ENCODE data around the gene PRCC. TPM values are rescaled to one million over a fixed set of nuclear protein-coding genes. Genes with fewer than 3 reads are reported as not detected.

PRCC gene
- total RNA-seq, 1 experiment from 2014 or later: 125 TPM

DNA sequence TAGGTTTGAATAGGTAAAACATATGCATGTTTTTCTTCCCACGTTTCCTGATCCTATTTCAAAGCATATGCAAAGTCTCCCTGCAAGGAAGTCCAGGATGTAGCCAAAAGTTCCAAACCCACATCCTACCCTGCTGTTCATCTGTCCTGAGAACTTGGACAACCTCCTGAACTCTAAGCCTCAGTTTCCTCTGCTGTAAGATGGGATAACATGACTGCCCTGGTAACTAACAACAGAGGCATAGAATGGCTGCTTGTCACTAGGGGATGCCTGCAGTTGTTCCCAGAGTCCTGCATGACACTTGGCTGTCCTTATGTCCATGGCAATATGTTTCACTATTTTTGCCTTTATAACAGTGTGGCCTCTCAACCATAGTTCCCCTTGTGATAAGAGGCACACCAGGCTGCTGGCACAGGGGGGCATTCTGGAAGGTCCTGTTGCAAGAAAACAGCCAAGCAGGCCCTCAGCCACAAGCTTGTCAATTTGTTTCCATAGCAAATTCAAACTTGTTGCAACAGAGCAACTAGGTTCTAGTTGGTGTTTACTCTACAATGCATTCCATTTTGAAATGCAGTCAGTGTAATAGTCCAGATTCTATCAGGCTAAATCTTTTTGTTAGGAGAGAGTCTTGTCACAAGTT is 14.4 kb upstream of the PRCC start:
- ChIA-PET POLR2A (ENCODE audit: low non-redundant PET) (interaction anchor here (0.8 kb wide), 1 partner anchor 15 kb away, joined by 3 read pairs; the partner anchor contains the start of gene PRCC), CTCF (interaction anchor here (0.6 kb wide), 1 partner anchor 55 kb away, joined by 3 read pairs; no protein-coding TSS in a partner anchor)
- Histone ChIP-seq H3K36me3 (ENCODE audit: insufficient read depth, low read length, poor library complexity, severe bottlenecking) (no peaks in the 10 kb centered on the region), H3K4me1 (ENCODE audit: insufficient read depth, low read length, poor library complexity, severe bottlenecking) (peaks cover 21% of the 10 kb centered on the region), H3K27ac (ENCODE audit: low read depth, low read length, poor library complexity, severe bottlenecking) (peak overlapping the region; percentile 98), H3K4me3 (ENCODE audit: low read depth, low read length, poor library complexity, severe bottlenecking) (peak overlapping the region; percentile 92), H3K9me3 (ENCODE audit: low read depth, low read length, poor library complexity, severe bottlenecking) (no peaks in the 10 kb centered on the region), H3K27me3 (replicated peaks; ENCODE audit: insufficient read depth, low read depth, low read length, poor library complexity) (no peaks in the 10 kb centered on the region)
- no peak for DNase-seq (ENCODE audit: low spot score)
- TSS peak; percentile 62 for BruUV-seq (replicated peaks)
- TF ChIP-seq EZH2 (IDR thresholded peaks at IDR 0.05; ENCODE audit: borderline replicate concordance, low read depth, low read length, poor library complexity, severe bottlenecking): no peak
- TF ChIP-seq, protein P1, sequence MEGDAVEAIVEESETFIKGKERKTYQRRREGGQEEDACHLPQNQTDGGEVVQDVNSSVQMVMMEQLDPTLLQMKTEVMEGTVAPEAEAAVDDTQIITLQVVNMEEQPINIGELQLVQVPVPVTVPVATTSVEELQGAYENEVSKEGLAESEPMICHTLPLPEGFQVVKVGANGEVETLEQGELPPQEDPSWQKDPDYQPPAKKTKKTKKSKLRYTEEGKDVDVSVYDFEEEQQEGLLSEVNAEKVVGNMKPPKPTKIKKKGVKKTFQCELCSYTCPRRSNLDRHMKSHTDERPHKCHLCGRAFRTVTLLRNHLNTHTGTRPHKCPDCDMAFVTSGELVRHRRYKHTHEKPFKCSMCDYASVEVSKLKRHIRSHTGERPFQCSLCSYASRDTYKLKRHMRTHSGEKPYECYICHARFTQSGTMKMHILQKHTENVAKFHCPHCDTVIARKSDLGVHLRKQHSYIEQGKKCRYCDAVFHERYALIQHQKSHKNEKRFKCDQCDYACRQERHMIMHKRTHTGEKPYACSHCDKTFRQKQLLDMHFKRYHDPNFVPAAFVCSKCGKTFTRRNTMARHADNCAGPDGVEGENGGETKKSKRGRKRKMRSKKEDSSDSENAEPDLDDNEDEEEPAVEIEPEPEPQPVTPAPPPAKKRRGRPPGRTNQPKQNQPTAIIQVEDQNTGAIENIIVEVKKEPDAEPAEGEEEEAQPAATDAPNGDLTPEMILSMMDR (conservative IDR thresholded peaks at IDR 0.05; ENCODE audit: low read depth, low read length): no peak
- intact Hi-C loops (cut with micrococcal nuclease; ENCODE audit: unreplicated experiment): no loop called here

DNA sequence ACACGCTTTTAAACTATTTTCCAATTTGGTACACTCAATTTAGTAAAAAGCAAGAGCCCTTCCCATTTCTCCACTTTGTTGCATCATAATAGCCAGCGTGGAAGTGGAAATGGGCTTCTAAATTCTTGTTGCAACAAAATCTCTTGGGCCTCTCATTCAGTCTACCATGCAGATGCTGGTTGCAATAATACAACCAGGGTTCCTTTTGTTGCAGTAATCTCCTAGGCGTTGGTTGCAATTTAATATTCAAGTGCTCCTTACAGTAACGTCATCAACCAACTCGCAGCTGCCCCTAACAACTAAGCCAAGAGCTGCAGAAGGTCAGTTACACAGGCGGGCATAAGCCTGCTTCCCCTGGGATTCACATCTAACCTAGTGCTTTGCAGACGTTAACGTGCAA is 13.1 kb upstream of the PRCC start:
- H3K27me3 ChIP-seq (replicated peaks; ENCODE audit: insufficient read depth, low read depth, low read length, poor library complexity): no peaks in the 10 kb centered on the region
- CTCF ChIA-PET: no interaction called here
- POLR2A ChIA-PET (ENCODE audit: low non-redundant PET): no interaction called here
- no peaks in the 10 kb centered on the region for H3K36me3 ChIP-seq (ENCODE audit: insufficient read depth, low read length, poor library complexity, severe bottlenecking)
- TSS peak; percentile 8 for BruUV-seq (replicated peaks)
- H3K27ac ChIP-seq (ENCODE audit: low read depth, low read length, poor library complexity, severe bottlenecking): no peak overlapping the region
- no peak overlapping the region for H3K4me3 ChIP-seq (ENCODE audit: low read depth, low read length, poor library complexity, severe bottlenecking)
- DNase-seq (ENCODE audit: low spot score): no peak
- no peaks in the 10 kb centered on the region for H3K9me3 ChIP-seq (ENCODE audit: low read depth, low read length, poor library complexity, severe bottlenecking)
- TF ChIP-seq, protein P1 (conservative IDR thresholded peaks at IDR 0.05; ENCODE audit: low read depth, low read length): no peak
- no peak for TF ChIP-seq EZH2 (IDR thresholded peaks at IDR 0.05; ENCODE audit: borderline replicate concordance, low read depth, low read length, poor library complexity, severe bottlenecking)
- intact Hi-C loops (cut with micrococcal nuclease; ENCODE audit: unreplicated experiment): no loop called here
- H3K4me1 ChIP-seq (ENCODE audit: insufficient read depth, low read length, poor library complexity, severe bottlenecking): peaks cover 9% of the 10 kb centered on the region

DNA sequence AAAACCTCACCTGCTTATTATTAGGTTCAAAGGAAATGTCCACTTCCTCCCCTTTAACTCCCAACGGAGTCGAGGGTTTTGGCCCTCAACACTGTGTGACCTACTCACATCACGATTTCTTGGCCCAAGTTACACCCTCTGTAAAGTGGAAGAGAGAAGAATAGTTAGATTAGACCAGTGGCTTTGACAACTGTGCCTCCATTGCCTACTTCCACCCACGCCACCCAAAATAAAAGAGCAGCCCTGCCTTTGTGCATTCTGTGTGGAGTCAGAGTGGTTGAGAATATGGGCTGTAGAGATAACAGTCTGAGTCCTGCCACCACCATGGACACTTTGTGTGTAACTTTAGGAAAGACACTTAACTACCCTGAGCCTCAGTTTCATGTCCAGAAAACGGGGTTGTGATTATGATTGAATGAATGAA is 11.8 kb upstream of the PRCC start:
- BruUV-seq (replicated peaks): no TSS peak
- CTCF ChIA-PET: no interaction called here
- Histone ChIP-seq H3K27me3 (replicated peaks; ENCODE audit: insufficient read depth, low read depth, low read length, poor library complexity) (no peaks in the 10 kb centered on the region), H3K36me3 (ENCODE audit: insufficient read depth, low read length, poor library complexity, severe bottlenecking) (no peaks in the 10 kb centered on the region), H3K27ac (ENCODE audit: low read depth, low read length, poor library complexity, severe bottlenecking) (no peak overlapping the region), H3K9me3 (ENCODE audit: low read depth, low read length, poor library complexity, severe bottlenecking) (no peaks in the 10 kb centered on the region), H3K4me1 (ENCODE audit: insufficient read depth, low read length, poor library complexity, severe bottlenecking) (peaks cover 5% of the 10 kb centered on the region), H3K4me3 (ENCODE audit: low read depth, low read length, poor library complexity, severe bottlenecking) (no peak overlapping the region)
- no peak for DNase-seq (ENCODE audit: low spot score)
- TF ChIP-seq, protein P1 (conservative IDR thresholded peaks at IDR 0.05; ENCODE audit: low read depth, low read length): no peak
- no peak for TF ChIP-seq EZH2 (IDR thresholded peaks at IDR 0.05; ENCODE audit: borderline replicate concordance, low read depth, low read length, poor library complexity, severe bottlenecking)
- POLR2A ChIA-PET (ENCODE audit: low non-redundant PET): no interaction called here
- intact Hi-C loops (cut with micrococcal nuclease; ENCODE audit: unreplicated experiment): no loop called here
